C1 segment of cervical spinal cord (tissue), 14 donors: ENCODE measurements around the gene DOCK4.
"Not testable (repeated sequence)": the region's sequence is repeated elsewhere in the genome, so short reads cannot be mapped to it uniquely, and the experiment has no call there.

Source experiments
- DNase-seq, 14 donors: peaks; one replicate each; lab custom pipeline; 2025; lab: John Stamatoyannopoulos, UW

Gene DOCK4

GRCh38 chr7:112136271-112137008, 69.8 kb downstream of the DOCK4 start:
- no peak for DNase-seq

GRCh38 chr7:112135815-112136214, 70.4 kb downstream of the DOCK4 start:
- no peak for DNase-seq

GRCh38 chr7:112134039-112134438, 72.2 kb downstream of the DOCK4 start:
- DNase-seq: no peak

DNA sequence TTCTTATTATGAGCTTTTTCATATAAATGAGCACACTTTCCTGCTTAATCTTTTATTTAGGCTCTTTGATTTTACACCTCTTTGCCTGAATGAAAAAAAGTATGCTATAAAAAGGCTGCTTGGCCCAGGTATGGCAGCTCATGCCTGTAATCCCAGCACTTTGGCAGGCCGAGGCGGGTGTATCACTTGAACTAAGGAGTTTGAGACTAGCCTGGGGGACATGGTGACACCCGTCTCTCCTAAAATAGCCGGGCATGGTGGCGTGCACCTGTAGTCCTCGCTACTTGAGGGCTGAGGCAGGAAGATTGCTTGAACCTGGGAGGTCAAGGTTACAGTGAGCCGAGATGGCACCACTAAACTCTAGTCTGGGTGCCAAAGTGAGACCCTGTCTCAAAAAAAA, 72.9 kb downstream of the DOCK4 start:
- DNase-seq: no peak

GRCh38 chr7:112132051-112132694, 74.0 kb downstream of the DOCK4 start:
- peak in 1 of 14 donors; percentile 91 for DNase-seq

DNA sequence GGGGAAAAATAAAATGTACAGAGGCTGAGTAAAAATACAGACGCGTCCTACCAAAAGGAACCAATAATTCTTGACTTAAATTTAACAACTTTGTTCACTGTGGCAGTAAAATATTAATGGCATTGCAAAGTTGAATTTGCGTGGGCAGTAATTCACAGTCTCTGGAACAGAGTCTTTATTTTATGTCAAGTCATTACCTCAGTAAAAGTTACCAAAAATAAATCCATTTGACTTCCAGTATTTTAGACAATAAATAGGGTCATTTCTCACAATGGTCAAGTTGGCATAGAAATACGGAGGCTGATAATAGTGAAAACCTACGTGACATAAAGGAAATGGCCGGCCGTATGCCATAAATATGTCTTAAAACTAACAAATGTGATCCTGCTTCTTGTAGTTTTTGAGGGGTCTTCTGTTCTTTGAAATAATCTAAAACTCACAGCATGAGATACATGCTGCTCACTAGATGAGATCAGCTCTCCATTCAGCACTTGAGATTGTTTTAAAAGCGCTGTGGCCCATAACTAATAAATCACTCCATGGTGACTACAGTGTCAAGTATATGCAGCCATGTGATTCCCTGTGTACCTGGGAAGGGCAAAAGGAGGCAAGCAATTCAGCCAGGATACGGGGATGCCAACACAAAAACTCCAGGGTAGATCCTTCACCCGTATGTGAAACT, 75.3 kb downstream of the DOCK4 start:
- DNase-seq: no peak

GRCh38 chr7:112129655-112130323, 76.4 kb downstream of the DOCK4 start:
- DNase-seq: peak in 2 of 14 donors; percentile 48 to 73

DNA sequence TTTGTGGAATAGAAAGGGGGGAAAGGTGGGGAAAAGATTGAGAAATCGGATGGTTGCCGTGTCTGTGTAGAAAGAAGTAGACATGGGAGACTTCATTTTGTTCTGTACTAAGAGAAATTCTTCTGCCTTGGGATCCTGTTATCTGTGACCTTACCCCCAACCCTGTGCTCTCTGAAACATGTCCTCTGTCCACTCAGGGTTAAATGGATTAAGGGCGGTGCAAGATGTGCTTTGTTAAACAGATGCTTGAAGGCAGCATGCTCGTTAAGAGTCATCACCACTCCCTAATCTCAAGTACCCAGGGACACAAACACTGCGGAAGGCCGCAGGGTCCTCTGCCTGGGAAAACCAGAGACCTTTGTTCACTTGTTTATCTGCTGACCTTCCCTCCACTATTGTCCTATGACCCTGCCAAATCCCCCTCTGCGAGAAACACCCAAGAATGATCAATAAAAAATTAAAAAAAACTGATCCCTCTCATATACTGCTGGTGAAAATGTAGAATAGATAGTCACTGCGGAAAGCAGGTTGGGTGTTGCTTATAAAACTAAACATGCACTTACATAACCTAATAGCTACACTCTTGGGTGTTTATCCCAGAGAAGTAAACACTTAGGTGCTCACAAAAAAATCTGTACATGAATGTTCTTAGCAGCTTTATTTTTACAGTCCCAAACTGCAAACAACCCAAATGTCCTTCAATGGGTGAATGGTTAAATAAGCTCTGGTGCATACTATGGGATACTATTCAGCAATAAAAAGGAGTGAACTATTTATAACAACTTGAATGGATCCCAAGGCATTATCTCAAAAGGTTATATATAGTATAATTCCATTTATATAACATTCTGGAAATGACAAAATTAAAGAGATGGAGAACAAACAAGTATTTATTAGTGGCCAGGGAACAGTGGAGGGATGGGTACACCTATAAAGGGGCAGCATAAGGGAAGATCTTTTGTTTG, 77.5 kb downstream of the DOCK4 start:
- not testable (repeated sequence) for DNase-seq

- DNase-seq: peak in 1 of 14 donors; percentile 42
These were observed 78.2 kb downstream of the DOCK4 start for GRCh38 chr7:112128041-112128440.

DNA sequence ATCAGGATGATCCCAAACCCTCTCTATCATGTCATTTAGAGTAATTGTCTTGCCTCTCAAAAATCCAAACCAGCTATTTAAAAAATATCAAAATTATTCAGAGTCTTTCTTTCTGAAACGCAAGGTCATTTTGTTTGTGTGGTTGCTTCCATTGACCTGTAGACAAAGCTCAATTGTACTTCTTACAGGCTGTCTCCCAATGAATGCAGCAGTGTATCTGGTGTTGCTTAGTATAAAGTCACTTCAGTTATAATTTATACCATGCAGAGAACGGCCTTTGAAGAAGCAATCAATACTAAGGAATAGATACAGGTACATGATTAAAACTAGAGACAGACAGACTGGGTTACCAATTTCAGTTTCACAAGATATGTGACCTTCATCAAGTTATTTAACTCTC, 80.9 kb downstream of the DOCK4 start:
- DNase-seq: no peak

- no peak for DNase-seq
These were observed 82.0 kb downstream of the DOCK4 start for GRCh38 chr7:112124061-112124766.

DNA sequence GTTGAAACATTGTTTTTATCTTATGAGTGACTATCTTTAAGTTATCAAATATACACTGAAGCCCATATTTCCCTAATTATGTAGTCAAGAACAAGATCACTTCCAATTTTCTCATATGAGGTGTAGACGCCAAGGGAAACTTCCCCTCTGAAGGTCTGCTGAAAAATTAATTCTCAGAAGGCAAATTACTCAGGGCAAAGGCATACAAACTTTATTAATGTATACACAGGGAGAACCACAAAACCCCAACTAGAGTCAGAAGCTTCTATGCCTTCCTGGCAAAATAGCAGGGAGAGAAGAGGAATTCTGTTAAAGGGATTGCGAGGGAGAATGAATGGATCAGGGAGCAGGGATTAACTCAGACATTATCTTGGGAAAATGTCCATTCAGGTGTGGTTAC, 83.4 kb downstream of the DOCK4 start:
- no peak for DNase-seq

- no peak for DNase-seq
These were observed 84.1 kb downstream of the DOCK4 start for GRCh38 chr7:112122144-112122543.

DNA sequence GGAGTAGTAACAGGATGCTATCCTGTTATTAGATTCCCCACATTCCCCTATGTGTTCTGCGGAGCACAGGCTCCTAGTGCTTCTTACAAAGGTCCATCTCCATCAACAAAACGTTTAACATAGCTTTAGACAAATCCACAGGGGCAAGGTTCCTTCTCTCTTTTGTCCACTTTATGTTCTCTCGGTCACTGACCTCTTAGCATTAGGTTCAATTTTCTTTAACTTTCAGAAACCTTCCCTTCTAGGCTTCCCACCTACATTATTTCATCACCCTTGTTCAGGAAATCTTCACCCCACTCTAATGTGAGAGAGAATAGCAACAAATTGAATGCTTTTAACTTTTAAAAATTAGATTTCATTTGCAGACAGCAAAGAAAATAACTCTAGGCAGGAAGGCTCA, 84.9 kb downstream of the DOCK4 start:
- DNase-seq: no peak

GRCh38 chr7:112120696-112121217, 85.4 kb downstream of the DOCK4 start:
- DNase-seq: no peak

DNA sequence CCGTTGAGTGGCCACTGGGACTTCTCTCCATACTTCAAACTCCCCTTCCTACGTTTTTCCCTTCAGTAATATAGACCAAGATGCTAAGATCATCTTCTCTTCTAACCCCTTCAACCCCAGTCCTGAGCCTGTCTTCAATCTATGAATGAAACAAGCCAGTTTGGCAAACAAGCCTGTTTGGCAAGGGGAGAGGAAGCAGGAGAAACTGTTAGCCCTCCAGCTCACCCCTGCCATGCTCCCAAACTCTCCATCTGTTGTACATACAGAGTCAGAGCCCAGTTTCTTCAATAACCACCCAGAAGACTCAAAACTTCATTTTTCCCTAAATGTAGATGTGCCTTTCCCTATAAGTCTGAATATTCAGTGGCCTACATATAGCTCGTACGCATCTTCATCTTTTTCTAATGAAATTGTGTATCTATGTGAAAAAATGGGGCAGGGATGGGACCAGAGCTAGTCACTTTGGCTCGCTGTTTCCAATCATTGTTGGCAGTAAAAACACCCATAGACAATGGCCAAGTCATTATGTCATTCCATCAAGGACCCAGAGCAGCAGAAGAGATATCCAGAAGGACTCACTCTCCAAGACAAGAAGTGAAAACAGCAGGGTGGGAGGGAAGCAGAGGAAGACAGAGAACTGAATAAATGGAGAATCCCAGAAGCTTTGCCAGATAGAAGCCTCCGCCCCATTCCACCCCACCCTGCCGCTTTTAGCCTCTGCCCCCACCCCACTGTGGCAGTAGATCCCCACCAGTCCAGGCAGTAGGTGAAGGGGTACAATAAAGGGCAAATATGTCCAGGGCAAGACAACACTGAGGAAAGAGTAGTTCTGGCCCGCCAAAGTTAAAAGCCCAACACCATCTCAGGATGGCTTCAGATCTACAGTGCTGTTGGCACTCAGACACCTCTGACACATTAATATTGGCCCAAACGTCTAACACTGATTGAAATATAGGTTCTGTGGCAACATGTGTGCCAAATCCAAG, 87.3 kb downstream of the DOCK4 start:
- DNase-seq: peak in 1 of 14 donors; percentile 84

DNA sequence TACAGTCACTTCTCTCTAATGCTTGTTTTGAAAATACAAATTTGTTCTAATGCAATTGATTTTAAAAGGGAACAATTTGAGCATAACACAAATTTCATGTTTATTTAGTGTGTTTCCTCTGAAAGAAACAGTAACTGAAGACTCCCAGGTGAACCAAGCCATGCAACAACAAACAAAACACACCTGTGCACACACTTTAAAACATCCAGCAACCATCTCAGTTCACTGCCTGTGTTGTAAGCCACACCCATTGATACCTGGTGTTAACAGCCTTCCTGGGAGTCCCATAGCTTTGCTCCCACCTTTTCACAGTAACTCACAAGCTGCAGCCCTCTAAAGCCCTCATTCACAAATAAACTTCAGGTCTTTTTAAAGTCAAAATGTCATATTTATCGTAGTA, 89.3 kb downstream of the DOCK4 start:
- no peak for DNase-seq

DNA sequence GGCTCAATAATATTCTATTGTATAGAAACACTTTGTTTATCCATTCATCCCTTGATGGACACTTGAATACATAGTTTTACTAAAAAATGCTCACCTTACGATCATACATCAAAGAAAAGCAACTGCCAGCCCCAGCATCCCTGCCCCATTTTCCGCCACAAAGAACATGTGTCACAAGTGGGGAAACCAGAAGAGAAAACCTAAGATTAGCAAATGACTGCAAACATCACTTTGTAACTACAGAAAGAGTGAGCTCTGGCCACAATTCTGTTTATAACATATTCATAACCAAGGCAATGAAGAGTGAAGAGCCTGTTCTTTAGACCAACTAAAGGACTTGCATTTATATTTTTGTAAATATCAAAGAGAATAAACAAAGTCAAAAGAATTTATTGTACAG, 89.8 kb downstream of the DOCK4 start:
- DNase-seq: no peak

GRCh38 chr7:112115880-112116279, 90.3 kb downstream of the DOCK4 start:
- DNase-seq: no peak
